CD4-positive, alpha-beta T cell treated with Interleukin-4 for 1 hour (primary cell): Measurements from ENCODE around the gene CHAMP1.
"Not testable (repeated sequence)": the region's sequence is repeated elsewhere in the genome, so short reads cannot be mapped to it uniquely, and the experiment has no call there.

Experiments
- DNase-seq, 2 donors: peaks; one replicate each; pipeline ENCODE4 v3.0.0-alpha.2; 2020 to 2022

Gene CHAMP1

DNA sequence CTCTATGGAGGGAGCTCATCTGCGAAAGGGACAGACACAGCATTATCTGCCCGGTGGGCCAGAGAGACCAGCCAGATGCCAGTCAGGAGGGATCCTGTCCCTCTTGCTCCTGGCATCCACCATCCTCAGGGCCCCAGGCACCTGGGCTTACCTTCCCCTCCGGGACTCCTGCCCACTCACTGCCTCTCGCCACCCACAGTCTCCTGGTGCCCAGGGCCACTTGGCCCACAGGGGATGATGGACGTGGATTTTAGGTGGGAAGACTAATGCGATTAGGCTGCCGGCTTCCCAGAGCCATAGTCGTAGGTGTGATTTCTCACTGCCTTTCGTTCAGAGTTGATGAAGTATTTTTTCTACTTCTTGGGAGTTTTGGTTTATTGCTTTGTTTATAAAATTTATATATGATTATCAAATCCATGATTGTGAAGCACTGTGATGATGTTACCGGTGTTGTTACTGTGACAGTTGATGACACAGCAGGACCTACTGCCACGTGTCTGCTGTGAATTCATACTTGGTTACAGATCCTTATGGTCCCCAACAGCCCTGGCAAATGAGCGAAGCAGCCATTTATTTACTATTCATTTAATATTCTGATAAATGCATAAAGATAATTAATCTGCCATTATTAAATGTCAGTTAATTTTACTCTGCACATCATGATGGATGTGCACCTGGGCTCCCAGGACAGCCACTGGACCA lies 14.5 kb upstream of the CHAMP1 start:
- no peak for DNase-seq

DNA sequence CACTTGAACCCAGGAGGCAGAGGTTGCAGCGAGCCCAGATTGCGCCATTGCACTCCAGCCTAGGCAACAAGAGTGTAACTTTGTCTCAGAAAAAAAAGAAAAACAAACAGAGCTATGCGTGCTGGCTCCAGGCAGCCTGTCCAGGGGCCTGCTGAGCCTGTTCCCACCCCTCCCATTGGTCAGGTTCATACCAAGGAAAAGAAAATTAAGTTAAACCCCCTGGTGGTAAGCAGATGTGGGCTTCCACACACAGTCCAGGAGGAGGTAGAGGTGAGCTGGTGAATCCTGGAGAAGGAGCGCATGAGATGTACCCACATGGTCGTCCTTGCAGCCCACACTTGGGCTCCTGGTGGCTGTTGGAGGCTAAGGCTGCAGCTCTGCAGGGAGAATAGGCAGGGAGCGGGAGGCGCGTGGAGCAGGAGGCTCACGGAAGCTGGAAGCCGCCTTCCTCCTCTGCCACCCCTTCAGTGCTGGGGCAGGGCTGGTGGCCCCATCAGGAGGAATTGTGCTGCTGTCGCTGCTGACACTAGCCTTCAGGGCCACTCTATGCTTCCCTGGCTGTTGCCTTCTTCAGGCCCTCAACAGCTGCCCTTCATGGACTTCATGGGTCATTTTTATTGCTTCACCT lies 10.5 kb upstream of the CHAMP1 start:
- DNase-seq: no peak

DNA sequence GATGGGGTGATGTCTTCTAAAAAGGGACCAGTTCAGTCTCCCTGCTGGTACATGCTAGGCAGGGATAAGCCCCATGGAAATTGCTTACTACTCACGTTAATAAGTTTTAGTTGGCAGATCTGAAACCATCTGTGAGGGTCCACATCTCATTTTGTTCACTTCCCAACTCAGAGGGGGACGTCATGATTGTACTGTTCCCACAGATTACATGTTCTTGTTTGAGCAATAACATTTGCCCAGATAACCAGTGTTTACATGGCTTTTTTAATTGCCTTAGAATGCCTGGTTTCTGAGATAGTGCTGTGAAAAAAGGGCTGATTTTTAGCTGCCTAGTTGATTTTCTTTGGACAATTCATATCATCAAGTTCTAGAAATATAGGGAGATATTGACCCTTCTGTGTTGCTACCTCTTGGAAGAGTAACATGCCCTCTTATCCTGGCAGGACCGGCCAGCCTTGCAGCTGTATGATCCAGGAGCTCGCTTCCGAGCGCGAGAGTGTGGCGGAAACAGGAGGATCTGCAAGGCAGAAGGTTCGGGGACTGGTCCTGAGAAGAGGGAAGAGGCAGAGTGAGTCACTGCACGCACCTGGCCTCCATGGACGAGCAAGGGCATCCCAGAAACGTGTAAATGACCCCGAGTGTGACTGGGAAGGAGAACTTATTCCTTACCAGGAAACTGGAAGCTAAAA lies 9.8 kb upstream of the CHAMP1 start:
- no peak for DNase-seq

- DNase-seq: no peak
Observed at GRCh38 chr13:114309086-114309485, 5.2 kb upstream of the CHAMP1 start.

GRCh38 chr13:114309806-114310410 lies 4.4 kb upstream of the CHAMP1 start:
- DNase-seq: no peak

- DNase-seq: no peak
Observed at GRCh38 chr13:114310956-114311355, 3.3 kb upstream of the CHAMP1 start.

GRCh38 chr13:114311387-114311786 lies 2.9 kb upstream of the CHAMP1 start:
- DNase-seq: no peak

DNA sequence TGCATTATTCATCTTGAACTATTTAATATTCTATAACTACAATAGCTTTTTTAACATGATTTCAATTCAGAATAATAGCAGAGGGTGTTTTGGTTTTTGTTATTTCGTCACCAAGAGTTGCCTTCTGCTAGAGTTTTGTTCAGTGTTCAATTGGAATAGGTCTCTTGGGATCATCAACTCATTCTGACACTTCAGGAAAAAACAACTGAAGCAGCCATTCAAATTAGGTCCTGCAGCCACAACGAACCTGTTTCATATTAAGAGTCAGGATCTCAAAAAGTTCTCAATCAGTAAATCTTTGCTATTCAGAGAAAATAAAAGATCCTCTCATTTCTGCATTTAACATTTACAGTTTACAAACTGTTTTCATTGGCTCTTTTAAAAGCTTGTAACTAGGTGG lies 2.4 kb upstream of the CHAMP1 start:
- no peak for DNase-seq

DNA sequence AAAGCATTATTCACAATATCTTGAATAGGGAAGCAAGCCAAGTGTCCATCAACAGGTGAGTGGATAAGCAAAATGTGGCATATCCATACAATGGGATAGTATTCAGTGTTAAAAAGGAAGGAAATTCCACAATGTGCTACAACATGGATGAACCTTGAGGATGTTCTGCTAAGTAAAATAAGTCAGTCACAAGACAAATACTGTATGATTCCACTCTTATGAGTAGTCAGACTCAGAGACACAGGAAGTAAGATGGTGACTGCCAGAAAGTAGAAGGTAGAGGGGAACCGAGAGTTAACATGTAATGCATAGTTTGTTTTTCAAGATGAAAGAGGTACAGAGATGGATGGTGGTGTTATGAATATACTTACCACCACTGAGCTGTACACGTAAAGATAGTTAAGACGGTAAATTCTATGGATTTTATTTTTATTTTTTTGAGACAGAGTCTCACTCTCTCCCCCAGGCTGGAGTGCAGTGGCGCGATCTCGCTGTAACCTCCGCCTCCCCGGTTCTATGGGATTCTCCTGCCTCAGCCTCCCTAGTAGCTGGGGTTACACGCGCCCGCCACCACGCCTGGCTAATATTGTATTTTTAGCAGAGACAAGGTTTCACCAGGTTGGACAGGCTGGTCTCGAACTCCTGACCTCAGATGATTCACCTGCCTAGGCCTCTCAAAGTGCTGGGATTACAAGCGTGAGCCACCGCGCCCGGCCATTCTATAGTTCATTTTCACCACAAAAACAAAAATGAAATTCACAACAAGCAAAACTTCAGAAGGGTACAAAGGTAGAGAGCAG lies 1.0 kb upstream of the CHAMP1 start:
- peak in 1 of 2 donors; percentile 14 for DNase-seq

- peak in 1 of 2 donors; percentile 30 for DNase-seq
Observed at GRCh38 chr13:114315074-114315785, 927 bp downstream of the CHAMP1 start.

- DNase-seq: no peak
Observed at GRCh38 chr13:114318624-114319023, 4.3 kb downstream of the CHAMP1 start.

DNA sequence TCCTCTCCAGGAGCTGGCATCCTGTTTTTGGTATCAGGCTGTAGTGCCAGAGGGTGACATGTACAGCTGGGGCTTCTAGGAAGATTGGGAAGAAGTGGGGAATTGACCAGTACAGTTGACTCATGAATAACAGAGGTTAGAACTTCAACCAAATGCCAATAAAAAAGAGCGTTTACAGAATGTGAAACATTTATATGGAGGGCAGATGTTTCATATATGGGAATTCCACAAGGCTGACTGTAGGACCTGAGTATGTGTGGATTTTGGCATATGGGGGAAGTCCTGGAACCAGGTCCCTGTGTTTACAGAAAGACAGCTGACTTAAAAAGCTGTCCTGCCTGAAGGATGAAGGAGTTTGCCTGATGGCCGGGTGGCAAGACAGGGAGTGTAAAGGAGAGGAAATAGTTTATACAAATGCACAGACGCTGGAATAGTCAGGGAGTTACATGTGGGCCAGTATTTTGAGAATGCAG lies 5.2 kb downstream of the CHAMP1 start:
- DNase-seq: no peak

GRCh38 chr13:114320065-114320464 lies 5.8 kb downstream of the CHAMP1 start:
- no peak for DNase-seq

DNA sequence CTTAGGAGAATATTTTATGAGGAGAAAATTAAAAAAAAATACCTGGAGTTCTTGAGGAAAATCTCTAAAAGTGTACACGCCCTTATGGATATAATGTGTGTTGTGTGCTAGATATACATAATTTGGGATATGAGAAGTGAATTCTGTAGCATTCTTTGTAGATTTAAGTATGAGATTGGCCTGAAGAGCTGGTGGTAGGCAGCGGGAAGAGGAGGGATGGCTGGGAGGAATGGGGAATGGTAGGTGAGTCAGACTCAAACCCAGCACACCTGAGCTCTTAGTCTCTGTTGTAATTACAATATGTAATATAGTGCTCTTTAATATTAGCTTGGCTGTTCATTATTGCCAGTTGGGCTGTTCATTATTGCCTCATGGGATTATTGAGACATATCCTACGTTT lies 7.0 kb downstream of the CHAMP1 start:
- no peak for DNase-seq

GRCh38 chr13:114323349-114323748 lies 9.0 kb downstream of the CHAMP1 start:
- DNase-seq: no peak

GRCh38 chr13:114324334-114324733 lies 10.0 kb downstream of the CHAMP1 start:
- no peak for DNase-seq

- no peak for DNase-seq
Observed at GRCh38 chr13:114325729-114326128, 11.4 kb downstream of the CHAMP1 start.

GRCh38 chr13:114328034-114328433 lies 13.7 kb downstream of the CHAMP1 start:
- DNase-seq: no peak

DNA sequence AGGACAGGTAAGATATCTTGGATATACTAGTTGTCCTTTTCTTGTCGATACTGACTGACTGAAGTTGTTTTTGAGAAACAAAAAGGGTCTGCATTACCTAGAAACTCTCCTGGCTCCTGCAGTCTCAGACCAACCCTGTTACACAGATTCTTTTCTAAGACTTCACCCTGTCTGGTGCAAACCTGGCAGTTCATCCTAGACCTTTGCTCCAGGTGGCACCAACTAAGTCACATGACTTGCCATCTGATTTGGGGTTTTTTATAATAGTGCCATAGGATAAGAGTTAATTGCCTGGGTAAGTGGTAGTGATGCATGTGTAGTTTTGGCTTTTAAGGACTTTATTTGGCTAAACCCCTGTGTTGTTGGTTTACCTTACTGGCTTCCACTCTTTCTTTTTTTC lies 14.3 kb downstream of the CHAMP1 start:
- no peak for DNase-seq

DNA sequence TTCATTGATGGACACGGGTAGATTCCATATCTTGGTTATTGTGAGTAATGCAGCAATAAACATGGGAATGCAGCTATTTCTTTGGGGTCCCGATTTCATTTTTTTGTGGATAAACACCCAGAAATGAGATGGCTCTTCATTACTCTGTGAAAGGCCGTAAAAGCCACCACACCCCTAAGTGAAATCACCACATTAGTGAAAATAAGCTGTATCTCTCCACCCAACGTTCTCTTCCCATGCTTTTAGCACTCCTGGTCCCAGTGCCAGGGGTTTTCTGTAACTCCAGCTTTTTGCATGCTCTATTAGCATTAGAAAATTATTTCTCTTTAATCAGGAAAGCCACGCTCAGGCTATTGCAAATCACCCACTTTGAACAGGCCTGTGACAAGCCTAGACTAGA lies 15.8 kb downstream of the CHAMP1 start:
- no peak for DNase-seq

DNA sequence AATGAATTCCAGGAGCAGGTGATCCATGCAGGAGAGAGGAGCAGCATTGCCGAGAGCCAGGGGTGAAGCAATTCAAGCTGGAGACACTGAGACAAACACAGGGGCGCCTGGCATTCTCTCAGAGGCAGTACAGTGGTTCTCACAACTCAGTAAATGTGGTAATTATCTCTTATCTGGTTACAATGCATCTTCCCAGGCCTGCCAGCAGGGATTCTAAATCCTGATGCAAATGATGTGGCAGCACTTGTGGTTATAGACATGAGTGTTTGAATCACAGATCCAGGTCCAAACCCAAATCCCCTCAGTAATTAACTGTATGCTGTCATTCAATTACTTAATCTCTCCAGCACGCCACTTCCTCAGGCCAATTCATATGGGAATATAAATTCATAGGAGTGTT lies 19.6 kb downstream of the CHAMP1 start:
- DNase-seq: not testable (repeated sequence)
